Fibroblast of pulmonary artery (primary cell): Measurements from ENCODE around the gene NKAIN2.

Source experiments
- DNase-seq: peaks from one replicate; pipeline ENCODE4 v3.0.0-alpha.2; 2010; ENCODE audit warnings: low read depth
- H3K4me3 ChIP-seq: replicated peaks from 2 replicates; pipeline ENCODE4 v1.5.1; 2011; ENCODE audit warnings: low read depth, mild to moderate bottlenecking, control low read depth, low read length, moderate library complexity
- TF ChIP-seq, protein P1 (sequence below): IDR thresholded peaks from 2 replicates; pipeline ENCODE4 v1.5.1; 2011; ENCODE audit warnings: mild to moderate bottlenecking, control low read depth, low read length, inconsistent platforms; ENCODE audit errors: missing control alignments

The NKAIN2 gene

DNA sequence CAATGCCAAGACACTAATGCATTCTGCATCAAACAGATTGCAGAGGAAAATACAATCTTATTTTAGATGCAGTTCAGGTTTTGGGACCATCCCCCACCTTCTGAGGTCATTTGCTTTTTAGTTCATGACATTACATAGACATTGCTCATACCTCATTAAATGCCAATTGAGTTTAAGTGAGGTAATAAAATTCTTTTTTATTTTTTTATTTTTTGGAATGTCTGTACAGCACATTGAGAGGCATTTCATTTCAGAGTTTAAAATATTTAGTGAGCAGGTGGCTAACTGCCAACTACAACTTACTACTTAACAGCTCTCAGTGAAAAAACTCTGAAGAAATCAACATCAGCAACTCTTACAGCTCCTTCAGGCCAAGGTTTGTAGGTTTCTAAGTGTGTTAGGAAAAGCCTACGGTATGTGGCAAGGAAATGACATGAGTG is 676.3 kb downstream of the NKAIN2 start:
- no peak for DNase-seq
- TF ChIP-seq, protein P1, sequence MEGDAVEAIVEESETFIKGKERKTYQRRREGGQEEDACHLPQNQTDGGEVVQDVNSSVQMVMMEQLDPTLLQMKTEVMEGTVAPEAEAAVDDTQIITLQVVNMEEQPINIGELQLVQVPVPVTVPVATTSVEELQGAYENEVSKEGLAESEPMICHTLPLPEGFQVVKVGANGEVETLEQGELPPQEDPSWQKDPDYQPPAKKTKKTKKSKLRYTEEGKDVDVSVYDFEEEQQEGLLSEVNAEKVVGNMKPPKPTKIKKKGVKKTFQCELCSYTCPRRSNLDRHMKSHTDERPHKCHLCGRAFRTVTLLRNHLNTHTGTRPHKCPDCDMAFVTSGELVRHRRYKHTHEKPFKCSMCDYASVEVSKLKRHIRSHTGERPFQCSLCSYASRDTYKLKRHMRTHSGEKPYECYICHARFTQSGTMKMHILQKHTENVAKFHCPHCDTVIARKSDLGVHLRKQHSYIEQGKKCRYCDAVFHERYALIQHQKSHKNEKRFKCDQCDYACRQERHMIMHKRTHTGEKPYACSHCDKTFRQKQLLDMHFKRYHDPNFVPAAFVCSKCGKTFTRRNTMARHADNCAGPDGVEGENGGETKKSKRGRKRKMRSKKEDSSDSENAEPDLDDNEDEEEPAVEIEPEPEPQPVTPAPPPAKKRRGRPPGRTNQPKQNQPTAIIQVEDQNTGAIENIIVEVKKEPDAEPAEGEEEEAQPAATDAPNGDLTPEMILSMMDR = no peak
- H3K4me3 ChIP-seq = no peak overlapping the region

DNA sequence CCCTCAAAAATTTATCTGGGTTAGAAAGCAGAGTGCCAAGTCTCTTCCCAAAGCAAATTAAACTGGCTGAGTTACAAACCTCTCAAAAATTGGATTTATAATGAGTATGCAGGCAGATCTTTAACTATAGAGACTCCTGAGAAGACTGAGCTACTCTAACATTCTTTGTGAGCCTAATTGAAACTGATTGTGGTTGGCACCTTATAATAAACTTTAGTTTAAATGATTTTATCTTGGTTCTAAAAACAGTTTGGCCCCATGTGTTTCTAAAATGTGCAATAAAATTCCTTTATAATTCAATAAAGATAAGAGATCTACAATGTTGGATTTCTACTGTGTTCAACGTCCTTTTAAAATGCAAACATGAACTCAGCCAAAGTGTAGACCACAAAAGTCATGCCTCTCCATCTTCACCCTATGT is 678.4 kb downstream of the NKAIN2 start:
- DNase-seq = no peak
- no peak overlapping the region for H3K4me3 ChIP-seq
- TF ChIP-seq, protein P1 = no peak

DNA sequence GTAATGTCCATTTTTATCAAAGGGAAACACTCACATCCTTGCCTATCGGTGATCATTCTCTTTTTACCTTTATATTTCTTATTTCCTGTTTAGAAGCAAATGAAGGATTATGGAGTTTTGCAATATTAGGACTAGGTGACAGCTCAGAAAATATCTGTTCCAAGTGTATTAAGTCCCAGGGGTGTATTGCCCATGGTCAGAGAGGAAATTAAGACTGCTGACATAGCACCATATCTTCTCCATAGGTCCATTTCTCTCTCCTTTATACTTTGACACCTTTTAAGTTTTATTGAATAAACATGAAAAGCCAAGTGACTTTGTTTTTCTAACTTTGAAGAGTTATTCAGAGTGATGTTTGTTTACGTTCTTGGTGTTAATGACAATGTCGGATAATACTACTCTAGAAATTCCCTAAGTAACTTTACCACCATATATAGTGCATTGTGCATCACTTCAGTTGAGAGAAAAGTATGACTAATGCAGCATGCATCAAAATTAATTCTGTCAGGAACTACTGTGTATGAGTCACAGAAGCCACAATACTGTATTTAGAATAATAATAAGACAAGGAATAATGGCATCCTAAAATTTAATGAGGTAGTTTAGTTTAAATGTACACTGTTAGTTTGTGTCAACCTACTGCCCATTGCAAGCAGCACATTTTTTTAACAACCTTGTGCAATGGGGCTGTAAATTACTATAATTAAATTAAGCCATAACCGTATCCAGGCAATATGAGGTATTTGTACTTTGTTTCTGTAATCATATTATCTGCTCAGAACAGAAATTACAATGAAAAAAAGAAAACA is 684.2 kb downstream of the NKAIN2 start:
- TF ChIP-seq, protein P1 = no peak
- no peak overlapping the region for H3K4me3 ChIP-seq
- peak; percentile 18 for DNase-seq

DNA sequence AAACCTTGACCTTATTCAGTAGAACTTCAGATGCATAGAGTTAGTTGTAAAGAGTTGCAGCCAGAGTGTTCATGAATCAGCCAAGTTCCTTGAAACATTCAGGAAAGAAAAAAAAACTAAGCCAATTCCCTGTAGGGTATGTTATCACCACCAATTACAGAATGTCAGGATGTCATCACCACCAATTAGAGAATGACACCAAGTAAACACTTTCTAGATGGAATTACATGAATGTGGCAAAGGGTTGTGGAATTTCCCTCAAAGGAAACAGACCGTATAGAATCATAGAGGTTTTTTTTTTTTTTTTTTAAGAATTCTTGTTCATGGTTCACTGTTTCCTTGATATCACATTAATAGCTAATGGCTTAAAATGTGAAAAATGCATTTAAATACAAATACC is 686.5 kb downstream of the NKAIN2 start:
- no peak overlapping the region for H3K4me3 ChIP-seq
- no peak for DNase-seq
- TF ChIP-seq, protein P1 = no peak

DNA sequence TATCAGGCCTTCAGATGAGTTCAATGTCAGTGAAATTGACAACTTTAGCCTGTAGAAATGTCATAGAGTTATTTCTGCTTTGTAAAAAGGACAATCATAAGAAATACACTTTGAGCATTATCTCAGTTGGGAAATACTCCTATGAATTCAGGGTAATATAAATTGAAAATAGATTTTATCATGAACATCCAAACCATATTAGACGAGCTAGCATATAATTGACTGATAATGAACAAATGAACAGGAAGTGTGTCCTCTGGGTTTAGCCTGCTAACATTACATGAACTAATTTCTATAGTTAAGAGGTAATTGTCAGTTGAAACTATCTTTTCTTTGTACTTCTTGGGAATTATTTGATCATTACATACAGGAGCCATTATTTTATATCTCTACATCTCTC is 689.6 kb downstream of the NKAIN2 start:
- DNase-seq = no peak
- TF ChIP-seq, protein P1 = no peak
- H3K4me3 ChIP-seq = no peak overlapping the region

DNA sequence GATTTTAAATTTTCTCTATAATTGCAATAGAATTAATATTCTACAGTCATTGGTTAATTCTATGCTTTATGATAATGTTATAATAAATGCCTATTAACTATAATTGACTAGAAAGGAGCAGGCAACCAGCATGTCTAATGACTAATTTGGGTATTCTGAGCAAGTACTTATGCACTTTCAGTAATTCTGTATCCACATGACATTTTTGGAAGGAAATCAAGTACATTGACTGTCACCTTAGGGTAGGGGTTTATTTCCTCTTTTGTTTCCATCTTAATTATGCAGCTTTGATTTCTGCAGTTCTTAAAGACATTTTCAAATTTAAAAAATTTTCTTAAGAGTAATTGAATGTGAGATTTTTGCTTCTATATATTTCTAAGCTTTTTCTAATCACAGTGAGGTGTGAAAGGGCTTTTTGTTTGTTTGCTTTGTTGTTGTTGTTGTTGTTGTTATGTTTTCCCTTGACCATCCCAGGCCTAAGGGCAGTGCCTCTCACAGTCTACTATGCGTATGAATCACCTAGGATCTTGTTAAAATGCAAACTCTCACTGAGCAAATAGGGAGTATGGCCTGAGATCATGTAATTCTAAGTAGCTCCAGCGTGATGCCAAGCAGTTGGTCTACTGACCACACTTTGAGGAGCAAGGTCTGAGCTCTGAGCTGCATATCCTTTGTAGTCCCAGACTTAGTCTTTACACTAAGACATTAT is 691.4 kb downstream of the NKAIN2 start:
- DNase-seq = no peak
- TF ChIP-seq, protein P1 = no peak
- H3K4me3 ChIP-seq = no peak overlapping the region
